Measurements from ENCODE around the gene NOX4. TPM values are rescaled to one million over a fixed set of nuclear protein-coding genes. Genes with fewer than 3 reads are reported as not detected.
"Not testable (repeated sequence)": the region's sequence is repeated elsewhere in the genome, so short reads cannot be mapped to it uniquely, and the experiment has no call there.

The NOX4 gene
- total RNA-seq, 1 experiment from 2014 or later: 3.0 TPM

GRCh38 chr11:89309321-89309985 is 181.7 kb downstream of the NOX4 start:
- H3K9me3 ChIP-seq (ENCODE audit: control insufficient read depth, low read depth, low read length); H3T11ph ChIP-seq (ENCODE audit: low read length); H2BK20ac ChIP-seq (ENCODE audit: low read depth, low read length, poor library complexity, severe bottlenecking); H4K20me1 ChIP-seq (ENCODE audit: control insufficient read depth, insufficient read depth, insufficient read length); H2AK5ac ChIP-seq (ENCODE audit: insufficient read length, low read length); H3K9ac ChIP-seq (ENCODE audit: extremely low read depth, insufficient read length, low read length); H4K91ac ChIP-seq (ENCODE audit: insufficient read length, low read depth, low read length); H3K9me3 Mint-ChIP-seq; H3K4me1 ChIP-seq (ENCODE audit: insufficient read depth, low read length); DNase-seq; H3K27ac ChIP-seq (ENCODE audit: insufficient read length, low read depth, low read length); H3K36me3 Mint-ChIP-seq (ENCODE audit: insufficient read depth in 1 of 3, low read depth in 3 of 3); H4K5ac ChIP-seq (ENCODE audit: insufficient read length, low read depth, low read length); H3K27me3 Mint-ChIP-seq (ENCODE audit: low read depth); H3K4me3 Mint-ChIP-seq; H3K4me2 ChIP-seq (ENCODE audit: insufficient read depth, insufficient read length, low read length); H2BK120ac ChIP-seq (ENCODE audit: low read depth, low read length, poor library complexity, severe bottlenecking); H3K4ac ChIP-seq (ENCODE audit: low read depth, low read length); H3K4me1 Mint-ChIP-seq; H3K27ac Mint-ChIP-seq; H3K23me2 ChIP-seq (ENCODE audit: insufficient read length, low read depth, low read length, poor library complexity, severe bottlenecking); H2BK15ac ChIP-seq (ENCODE audit: low read depth, low read length); H2BK5ac ChIP-seq (ENCODE audit: insufficient read length, low read length); H3K18ac ChIP-seq (ENCODE audit: insufficient read length, low read depth, low read length); H3K56ac ChIP-seq (ENCODE audit: insufficient read length, low read depth, low read length); H3K79me2 ChIP-seq (ENCODE audit: insufficient read depth, low read length); H4K8ac ChIP-seq (replicated peaks; ENCODE audit: insufficient read length, low read depth, low read length); H2BK12ac ChIP-seq (ENCODE audit: insufficient read length, low read depth, low read length); H3K14ac ChIP-seq (ENCODE audit: insufficient read depth, low read length); H3K79me1 ChIP-seq (ENCODE audit: insufficient read depth, low read depth, low read length, poor library complexity, severe bottlenecking); H2AFZ ChIP-seq (ENCODE audit: low read length); H3K27me3 ChIP-seq (ENCODE audit: insufficient read depth, low read length); H3K23ac ChIP-seq (ENCODE audit: insufficient read length, low read depth, low read length): not testable (repeated sequence)
- WGBS (ENCODE audit: extremely low coverage, insufficient read length, low lambda C conversion rate): no CpG with 5 or more reads among the region's 3 CpGs

- H3K4me3 Mint-ChIP-seq; H3K27me3 Mint-ChIP-seq (ENCODE audit: low read depth); H2BK20ac ChIP-seq (ENCODE audit: low read depth, low read length, poor library complexity, severe bottlenecking); H3K9me3 Mint-ChIP-seq; H2AK5ac ChIP-seq (ENCODE audit: insufficient read length, low read length); H3K27ac ChIP-seq (ENCODE audit: insufficient read length, low read depth, low read length); H3K18ac ChIP-seq (ENCODE audit: insufficient read length, low read depth, low read length); H4K8ac ChIP-seq (replicated peaks; ENCODE audit: insufficient read length, low read depth, low read length); H3K4me1 ChIP-seq (ENCODE audit: insufficient read depth, low read length); H4K91ac ChIP-seq (ENCODE audit: insufficient read length, low read depth, low read length); H2AFZ ChIP-seq (ENCODE audit: low read length); H3K4me1 Mint-ChIP-seq; H3K27ac Mint-ChIP-seq; H3K4ac ChIP-seq (ENCODE audit: low read depth, low read length); H3K36me3 Mint-ChIP-seq (ENCODE audit: insufficient read depth in 1 of 3, low read depth in 3 of 3); DNase-seq; H2BK5ac ChIP-seq (ENCODE audit: insufficient read length, low read length); H3K9ac ChIP-seq (ENCODE audit: extremely low read depth, insufficient read length, low read length); H3K23me2 ChIP-seq (ENCODE audit: insufficient read length, low read depth, low read length, poor library complexity, severe bottlenecking); H2BK15ac ChIP-seq (ENCODE audit: low read depth, low read length); H3K27me3 ChIP-seq (ENCODE audit: insufficient read depth, low read length); H4K5ac ChIP-seq (ENCODE audit: insufficient read length, low read depth, low read length); H2BK12ac ChIP-seq (ENCODE audit: insufficient read length, low read depth, low read length); H3K4me2 ChIP-seq (ENCODE audit: insufficient read depth, insufficient read length, low read length); H3T11ph ChIP-seq (ENCODE audit: low read length); H3K56ac ChIP-seq (ENCODE audit: insufficient read length, low read depth, low read length); H2BK120ac ChIP-seq (ENCODE audit: low read depth, low read length, poor library complexity, severe bottlenecking); H3K79me1 ChIP-seq (ENCODE audit: insufficient read depth, low read depth, low read length, poor library complexity, severe bottlenecking); H3K9me3 ChIP-seq (ENCODE audit: control insufficient read depth, low read depth, low read length); H3K79me2 ChIP-seq (ENCODE audit: insufficient read depth, low read length); H4K20me1 ChIP-seq (ENCODE audit: control insufficient read depth, insufficient read depth, insufficient read length); H3K23ac ChIP-seq (ENCODE audit: insufficient read length, low read depth, low read length); H3K14ac ChIP-seq (ENCODE audit: insufficient read depth, low read length): not testable (repeated sequence)
- no CpG with 5 or more reads among the region's 1 CpG for WGBS (ENCODE audit: extremely low coverage, insufficient read length, low lambda C conversion rate)
These were observed 182.9 kb downstream of the NOX4 start for GRCh38 chr11:89308272-89308671.
